Epithelial cell of prostate (primary cell): ENCODE measurements around the gene TNP2.

Experiments used
- DNase-seq: peaks from one replicate; pipeline ENCODE4 v3.0.0-alpha.2; 2011; ENCODE audit warnings: low read depth, low spot score
- H3K27ac ChIP-seq: fragments of 450-650 bp; 2 replicates; pipeline ENCODE4 v1.5.1; 2017; ENCODE audit warnings: mild to moderate bottlenecking

The TNP2 gene

DNA sequence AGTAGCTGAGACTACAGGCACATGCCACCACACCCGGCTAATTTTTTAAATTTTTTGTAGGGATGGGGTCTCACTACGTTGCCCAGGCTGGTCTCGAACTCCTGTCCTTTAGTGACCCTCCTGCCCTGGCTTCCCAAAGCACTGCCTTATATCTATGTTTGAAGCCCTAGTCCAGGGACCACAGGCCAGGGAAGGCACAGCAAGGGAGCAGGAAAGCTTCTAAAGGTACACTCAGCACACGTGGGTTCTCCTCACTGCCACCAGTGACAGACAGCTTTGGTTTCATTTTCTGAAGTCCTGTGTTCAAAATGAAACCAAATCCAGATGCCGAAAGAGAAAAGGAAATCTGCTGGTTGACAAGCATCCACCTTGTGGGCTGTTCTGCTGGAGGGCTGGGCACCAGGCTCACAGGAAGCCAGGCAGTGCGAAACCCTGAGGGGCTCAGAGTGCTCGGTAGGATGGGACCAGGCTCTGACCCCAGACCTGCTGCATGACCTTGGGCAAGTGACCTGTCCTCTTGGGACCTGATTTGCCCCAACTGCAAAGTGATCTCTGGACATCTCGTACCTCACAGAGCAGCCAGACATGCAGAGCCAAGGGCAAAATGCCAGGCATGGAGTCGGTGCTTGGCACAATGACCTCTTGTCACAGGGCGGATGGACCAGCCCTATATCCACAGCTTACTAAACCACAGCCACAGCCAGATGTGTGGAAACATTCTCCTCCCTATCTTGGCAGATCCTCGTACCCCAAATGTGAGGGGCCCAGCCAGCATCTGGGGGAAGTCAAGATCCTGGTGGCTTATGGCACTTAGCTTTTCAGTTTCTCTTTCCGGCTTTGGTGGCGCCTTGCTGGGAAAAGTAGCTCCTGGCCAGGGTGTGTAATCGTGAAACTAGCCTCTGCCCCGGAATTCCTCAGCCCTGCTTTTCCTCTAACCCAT lies 10.3 kb downstream of the TNP2 start:
- H3K27ac ChIP-seq = no peak overlapping the region
- DNase-seq = no peak

- peak overlapping the region; percentile 73 for H3K27ac ChIP-seq
- peak; percentile 33 for DNase-seq
Measured at GRCh38 chr16:11257131-11257938, 11.8 kb downstream of the TNP2 start.

- DNase-seq = no peak
- peak overlapping the region; percentile 73 for H3K27ac ChIP-seq
Measured at GRCh38 chr16:11256661-11257130, 12.4 kb downstream of the TNP2 start.

DNA sequence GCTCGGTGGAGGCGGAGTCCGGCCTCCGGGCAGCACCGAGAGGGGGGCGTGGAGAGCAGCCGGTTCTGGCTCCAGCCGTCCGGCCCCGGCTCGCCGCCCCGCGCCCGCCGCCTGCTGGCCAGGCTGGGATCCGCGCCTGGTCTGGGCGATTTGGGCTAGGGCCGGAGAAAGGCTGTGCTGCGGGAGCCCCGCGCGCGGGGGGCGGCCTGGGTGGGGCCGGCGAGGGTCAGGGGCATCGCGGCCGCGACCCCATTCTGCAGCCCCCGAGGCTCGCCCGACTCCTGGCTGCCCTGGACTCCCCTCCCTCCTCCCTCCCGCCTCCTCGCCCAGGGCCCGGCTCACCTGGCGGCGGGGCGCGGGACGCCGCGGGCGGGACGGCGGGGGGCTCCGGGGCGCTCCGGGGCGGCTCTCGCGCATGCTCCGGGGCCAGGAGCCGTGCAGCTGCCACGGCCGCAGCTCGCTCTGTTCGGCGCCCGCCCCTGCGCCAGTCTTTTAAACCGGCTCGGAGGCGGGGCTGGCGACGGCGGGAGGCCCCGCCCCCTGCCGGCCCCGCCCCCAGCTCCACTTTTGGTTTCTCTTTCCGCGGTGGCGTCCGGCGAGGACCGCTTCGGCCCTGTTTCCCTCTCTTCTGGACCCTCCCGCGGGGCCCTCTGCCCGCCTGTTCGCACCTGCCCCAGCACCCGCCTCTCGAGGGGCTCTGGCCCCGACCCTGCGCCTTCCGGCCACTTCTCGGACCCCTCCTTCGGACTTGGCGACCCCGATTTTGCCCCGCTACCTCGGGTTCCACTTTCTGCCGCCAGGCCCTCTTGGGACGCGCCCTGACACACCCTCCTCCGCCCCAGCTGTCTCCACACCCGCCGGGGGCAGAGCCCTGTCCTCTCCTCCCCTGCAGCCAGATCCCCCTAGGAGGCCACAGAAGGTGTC lies 13.1 kb downstream of the TNP2 start, which contains the start of gene SOCS1:
TSS of gene SOCS1 (minus strand) at position 468 of the 924 bp plus-strand sequence. CDS start 726 bp downstream, outside the sequence.
- no peak for DNase-seq
- peak within 1 kb of the TSS; percentile 73 for H3K27ac ChIP-seq

- DNase-seq = no peak
Measured at GRCh38 chr16:11254913-11255736, 14.0 kb downstream of the TNP2 start.

DNA sequence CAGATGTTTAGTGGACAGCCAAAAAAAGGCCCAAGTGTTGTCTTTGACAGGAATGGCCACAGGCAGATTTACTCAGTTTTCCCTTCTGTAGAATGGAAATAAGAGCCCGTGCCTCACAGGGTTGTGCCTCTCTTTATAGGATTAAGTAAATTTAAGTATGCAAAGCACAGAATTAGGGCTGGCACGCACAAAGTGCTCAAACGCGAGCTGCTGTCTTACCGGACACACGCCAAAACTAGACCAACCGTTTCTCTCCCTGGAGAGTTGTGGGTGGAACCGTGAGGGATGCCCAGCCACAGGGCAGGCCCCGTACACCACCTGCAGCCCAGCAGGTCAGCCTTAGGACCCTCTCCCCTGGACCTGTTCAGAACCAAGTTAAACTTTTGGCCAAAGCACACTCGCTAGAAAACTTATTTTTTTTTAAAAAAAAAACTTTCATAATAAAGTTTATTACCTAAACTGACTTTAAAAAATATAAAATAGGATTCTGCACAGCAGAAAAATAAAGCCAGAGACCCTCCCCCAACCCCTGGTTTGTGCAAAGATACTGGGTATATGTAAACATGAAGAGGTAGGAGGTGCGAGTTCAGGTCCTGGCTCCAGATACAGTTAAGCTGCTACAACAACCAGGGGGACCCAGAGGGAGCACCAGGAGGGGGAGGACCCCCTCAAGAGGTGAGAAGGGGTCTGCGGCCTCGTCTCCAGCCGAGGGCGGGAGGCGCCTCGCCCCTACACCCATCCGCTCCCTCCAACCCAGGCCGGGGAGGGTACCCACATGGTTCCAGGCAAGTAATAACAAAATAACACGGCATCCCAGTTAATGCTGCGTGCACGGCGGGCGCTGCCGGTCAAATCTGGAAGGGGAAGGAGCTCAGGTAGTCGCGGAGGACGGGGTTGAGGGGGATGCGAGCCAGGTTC lies 14.9 kb downstream of the TNP2 start:
- DNase-seq = no peak
- H3K27ac ChIP-seq = no peak overlapping the region

More at GRCh38 chr16:11254913-11255736, 14.0 kb downstream of the TNP2 start:
- H3K27ac ChIP-seq = peak overlapping the region; percentile 73

GRCh38 chr16:11253009-11253994 lies 15.8 kb downstream of the TNP2 start:
- H3K27ac ChIP-seq = no peak overlapping the region
- no peak for DNase-seq

GRCh38 chr16:11252482-11252931 lies 16.6 kb downstream of the TNP2 start:
- no peak overlapping the region for H3K27ac ChIP-seq
- no peak for DNase-seq

DNA sequence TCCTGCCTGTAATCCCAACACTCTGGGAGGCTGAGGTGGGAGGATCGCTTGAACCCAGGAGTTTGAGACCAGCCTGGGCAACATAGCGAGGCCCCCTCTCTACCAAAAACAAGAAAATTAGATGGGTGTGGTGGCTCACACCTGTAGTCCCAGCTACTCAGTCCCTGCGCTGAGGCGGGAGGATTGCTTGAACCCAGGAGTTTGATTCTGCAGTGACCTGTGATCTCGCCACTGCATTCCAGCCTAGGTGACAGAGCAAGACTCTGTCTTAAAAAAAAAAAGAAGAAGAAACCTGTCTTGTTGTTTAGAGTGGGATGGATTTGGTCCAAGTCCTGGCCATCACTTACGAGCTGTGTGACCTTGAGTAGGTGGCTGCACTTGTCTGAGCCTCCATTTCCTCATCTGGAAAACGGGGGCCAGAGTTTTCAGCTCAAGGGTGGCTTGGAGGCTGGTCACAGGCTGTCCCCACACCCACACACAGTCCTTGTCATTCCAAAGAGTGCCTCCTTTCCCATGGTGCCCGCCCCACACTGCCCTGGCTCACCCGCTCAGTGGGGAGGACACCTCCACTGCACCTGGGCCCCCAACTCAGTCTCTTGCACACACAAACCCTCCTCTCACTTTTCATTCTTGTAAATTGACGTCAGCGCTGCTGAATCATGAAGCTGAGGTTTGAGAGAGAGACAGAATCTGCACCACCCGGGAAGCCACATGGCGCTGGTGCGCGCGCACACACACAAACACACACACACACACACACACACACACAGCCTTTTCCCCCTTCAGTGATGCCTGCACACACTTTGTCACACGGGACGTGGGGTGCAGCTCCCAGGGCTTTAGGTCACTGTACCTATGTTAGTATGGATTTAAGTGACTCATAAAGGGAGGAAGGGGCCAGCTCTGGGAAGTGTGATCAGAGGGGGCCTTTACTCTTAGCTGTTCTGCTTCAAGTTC lies 17.3 kb downstream of the TNP2 start:
- no peak overlapping the region for H3K27ac ChIP-seq
- no peak for DNase-seq

DNA sequence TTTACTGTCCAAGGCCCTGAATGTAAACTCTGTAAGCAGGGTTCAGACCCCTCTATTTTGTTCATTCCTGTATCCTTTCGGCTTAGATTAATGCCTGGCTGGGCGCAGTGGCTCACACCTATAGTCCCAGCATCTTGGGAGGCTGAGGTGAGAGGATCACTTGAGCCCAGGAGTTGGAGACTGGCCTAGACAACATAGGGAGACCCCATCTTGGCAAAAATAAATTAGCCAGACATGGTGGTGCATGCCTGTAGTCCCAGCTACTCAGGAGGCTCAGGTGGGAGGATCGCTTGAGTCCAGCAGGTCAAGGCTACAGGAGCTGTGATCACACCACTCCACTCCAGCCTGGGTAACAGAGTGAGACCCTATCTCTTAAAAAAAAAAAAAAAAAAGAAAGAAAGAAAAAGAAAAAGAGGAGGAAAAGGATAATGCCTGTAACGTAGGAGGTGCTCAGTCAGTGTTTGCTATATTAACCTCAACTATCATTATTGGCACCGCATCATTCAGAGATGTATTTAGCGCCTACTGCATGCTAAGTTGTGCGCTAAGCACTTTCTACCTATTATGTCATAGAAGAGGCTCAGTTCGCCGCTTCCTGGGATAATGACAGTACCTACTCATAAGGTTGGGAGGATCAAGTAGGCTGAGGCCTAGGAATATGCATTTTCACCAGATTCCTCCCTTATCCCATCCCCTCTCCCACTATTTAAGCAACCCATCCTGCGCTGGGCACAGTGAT lies 18.2 kb downstream of the TNP2 start:
- no peak overlapping the region for H3K27ac ChIP-seq
- no peak for DNase-seq

- DNase-seq = no peak
- H3K27ac ChIP-seq = no peak overlapping the region
Measured at GRCh38 chr16:11250091-11250785, 18.9 kb downstream of the TNP2 start.

- H3K27ac ChIP-seq = no peak overlapping the region
- no peak for DNase-seq
Measured at GRCh38 chr16:11249233-11250061, 19.7 kb downstream of the TNP2 start.

GRCh38 chr16:11248133-11248532 lies 21.0 kb downstream of the TNP2 start:
- DNase-seq = peak; percentile 36
- no peak overlapping the region for H3K27ac ChIP-seq
